Measurements from ENCODE around the gene TEX51.

TEX51 gene

GRCh38 chr2:126858991-126859390 lies 39.7 kb upstream of the TEX51 start:
- H3K27ac ChIP-seq (ENCODE audit: low read length): no peak overlapping the region
- H3K4me3 ChIP-seq (ENCODE audit: low read depth in 1 of 2, low read length in 2 of 2): no peak overlapping the region
- no peaks in the 10 kb centered on the region for H3K36me3 ChIP-seq (ENCODE audit: control insufficient read depth in 1 of 2, insufficient read depth in 2 of 2, low read length in 2 of 2)
- H3K27me3 ChIP-seq (ENCODE audit: low read depth, low read length): no peaks in the 10 kb centered on the region
- peaks cover 0 to 4% of the 10 kb centered on the region in 2 donors for H3K4me1 ChIP-seq (ENCODE audit: control insufficient read depth in 1 of 2, insufficient read depth in 2 of 2, low read length in 2 of 2)
- no peaks in the 10 kb centered on the region for H3K9me3 ChIP-seq (ENCODE audit: control insufficient read depth in 1 of 2, low read length in 2 of 2)

- Histone ChIP-seq H3K36me3 (ENCODE audit: control insufficient read depth in 1 of 2, insufficient read depth in 2 of 2, low read length in 2 of 2) (no peaks in the 10 kb centered on the region), H3K27ac (ENCODE audit: low read length) (no peak overlapping the region), H3K4me3 (ENCODE audit: low read depth in 1 of 2, low read length in 2 of 2) (no peak overlapping the region), H3K9me3 (ENCODE audit: control insufficient read depth in 1 of 2, low read length in 2 of 2) (no peaks in the 10 kb centered on the region), H3K4me1 (ENCODE audit: control insufficient read depth in 1 of 2, insufficient read depth in 2 of 2, low read length in 2 of 2) (peaks cover 0 to 4% of the 10 kb centered on the region in 2 donors), H3K27me3 (ENCODE audit: low read depth, low read length) (no peaks in the 10 kb centered on the region)
Measured at GRCh38 chr2:126859631-126860030, 39.1 kb upstream of the TEX51 start.

DNA sequence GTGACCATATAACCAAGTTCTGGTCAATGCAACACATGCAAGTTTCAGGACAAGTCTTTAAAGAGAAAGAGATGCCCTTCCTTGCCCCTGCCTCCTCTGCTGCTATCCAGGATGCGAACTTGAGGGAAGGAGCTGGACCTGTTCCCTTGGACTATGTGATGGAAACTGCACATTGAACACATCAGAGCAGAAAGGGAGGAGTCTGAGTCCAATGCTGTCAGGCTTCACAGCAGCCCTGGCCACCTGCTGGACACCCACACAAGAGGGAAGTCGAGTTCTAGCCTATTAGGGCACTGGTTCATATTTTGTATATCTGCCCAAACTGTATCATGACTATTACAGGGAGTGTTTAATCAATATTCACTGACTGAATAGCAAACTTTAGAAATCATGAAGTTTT lies 38.3 kb upstream of the TEX51 start:
- no peak overlapping the region for H3K27ac ChIP-seq (ENCODE audit: low read length)
- H3K4me3 ChIP-seq (ENCODE audit: low read depth in 1 of 2, low read length in 2 of 2): no peak overlapping the region
- H3K9me3 ChIP-seq (ENCODE audit: control insufficient read depth in 1 of 2, low read length in 2 of 2): no peaks in the 10 kb centered on the region
- peaks cover 0 to 4% of the 10 kb centered on the region in 2 donors for H3K4me1 ChIP-seq (ENCODE audit: control insufficient read depth in 1 of 2, insufficient read depth in 2 of 2, low read length in 2 of 2)
- no peaks in the 10 kb centered on the region for H3K27me3 ChIP-seq (ENCODE audit: low read depth, low read length)
- no peaks in the 10 kb centered on the region for H3K36me3 ChIP-seq (ENCODE audit: control insufficient read depth in 1 of 2, insufficient read depth in 2 of 2, low read length in 2 of 2)

DNA sequence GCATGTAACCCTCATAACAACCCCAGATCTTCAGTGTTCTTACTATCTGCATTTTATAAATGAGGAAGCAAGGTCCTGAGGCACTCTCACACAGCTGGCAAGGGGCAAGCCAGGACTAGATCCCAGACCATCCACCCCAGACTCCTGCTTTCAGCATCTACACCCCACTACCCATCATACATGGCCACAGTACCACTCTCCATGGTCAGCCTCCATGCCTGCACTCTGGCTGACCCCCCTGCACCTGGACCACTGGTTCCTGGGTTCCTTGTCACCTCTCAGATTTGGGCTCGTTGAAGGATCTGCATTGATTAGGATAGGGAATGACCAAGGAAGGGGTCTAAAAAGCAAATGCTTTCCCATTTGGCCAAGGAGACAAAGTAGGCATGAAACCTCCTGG lies 36.0 kb upstream of the TEX51 start:
- Histone ChIP-seq H3K4me1 (ENCODE audit: control insufficient read depth in 1 of 2, insufficient read depth in 2 of 2, low read length in 2 of 2) (peaks cover 0 to 4% of the 10 kb centered on the region in 2 donors), H3K27ac (ENCODE audit: low read length) (no peak overlapping the region), H3K4me3 (ENCODE audit: low read depth in 1 of 2, low read length in 2 of 2) (no peak overlapping the region), H3K9me3 (ENCODE audit: control insufficient read depth in 1 of 2, low read length in 2 of 2) (peaks cover 0 to 2% of the 10 kb centered on the region in 2 donors), H3K27me3 (ENCODE audit: low read depth, low read length) (no peaks in the 10 kb centered on the region), H3K36me3 (ENCODE audit: control insufficient read depth in 1 of 2, insufficient read depth in 2 of 2, low read length in 2 of 2) (no peaks in the 10 kb centered on the region)

GRCh38 chr2:126863336-126864015 lies 35.2 kb upstream of the TEX51 start:
- no peak overlapping the region for H3K27ac ChIP-seq (ENCODE audit: low read length)
- peaks cover 0 to 2% of the 10 kb centered on the region in 2 donors for H3K9me3 ChIP-seq (ENCODE audit: control insufficient read depth in 1 of 2, low read length in 2 of 2)
- no peaks in the 10 kb centered on the region for H3K27me3 ChIP-seq (ENCODE audit: low read depth, low read length)

DNA sequence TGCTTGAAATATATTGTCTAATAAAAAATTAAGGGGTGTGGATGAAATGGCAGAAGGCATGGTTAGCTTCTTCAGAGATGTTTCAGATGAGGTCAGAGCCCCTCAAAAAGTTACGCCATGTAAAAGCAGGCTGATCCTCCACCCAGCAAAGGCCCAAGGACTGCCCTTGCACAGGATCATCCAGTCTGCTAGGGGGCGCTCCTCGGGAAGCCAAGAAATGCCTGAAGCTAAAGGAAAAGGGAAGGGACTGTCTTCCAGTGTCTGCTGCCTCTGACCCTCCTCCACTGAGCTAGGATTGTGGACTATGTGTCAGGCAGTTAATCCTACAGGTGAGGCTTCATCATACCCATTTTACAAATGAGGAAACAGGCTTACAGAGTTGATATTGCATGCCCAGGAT lies 33.8 kb upstream of the TEX51 start:
- Histone ChIP-seq H3K4me1 (ENCODE audit: control insufficient read depth in 1 of 2, insufficient read depth in 2 of 2, low read length in 2 of 2) (no peaks in the 10 kb centered on the region), H3K27me3 (ENCODE audit: low read depth, low read length) (no peaks in the 10 kb centered on the region), H3K36me3 (ENCODE audit: control insufficient read depth in 1 of 2, insufficient read depth in 2 of 2, low read length in 2 of 2) (no peaks in the 10 kb centered on the region), H3K27ac (ENCODE audit: low read length) (no peak overlapping the region), H3K4me3 (ENCODE audit: low read depth in 1 of 2, low read length in 2 of 2) (no peak overlapping the region), H3K9me3 (ENCODE audit: control insufficient read depth in 1 of 2, low read length in 2 of 2) (peaks cover 0 to 2% of the 10 kb centered on the region in 2 donors)

More at GRCh38 chr2:126863336-126864015, 35.2 kb upstream of the TEX51 start:
- H3K36me3 ChIP-seq (ENCODE audit: control insufficient read depth in 1 of 2, insufficient read depth in 2 of 2, low read length in 2 of 2): no peaks in the 10 kb centered on the region
- H3K4me3 ChIP-seq (ENCODE audit: low read depth in 1 of 2, low read length in 2 of 2): no peak overlapping the region
- H3K4me1 ChIP-seq (ENCODE audit: control insufficient read depth in 1 of 2, insufficient read depth in 2 of 2, low read length in 2 of 2): peaks cover 0 to under 1% of the 10 kb centered on the region in 2 donors

GRCh38 chr2:126866451-126866850 lies 32.2 kb upstream of the TEX51 start:
- H3K4me1 ChIP-seq (ENCODE audit: control insufficient read depth in 1 of 2, insufficient read depth in 2 of 2, low read length in 2 of 2): no peaks in the 10 kb centered on the region
- H3K9me3 ChIP-seq (ENCODE audit: control insufficient read depth in 1 of 2, low read length in 2 of 2): peaks cover 0 to 2% of the 10 kb centered on the region in 2 donors
- H3K4me3 ChIP-seq (ENCODE audit: low read depth in 1 of 2, low read length in 2 of 2): no peak overlapping the region
- no peaks in the 10 kb centered on the region for H3K36me3 ChIP-seq (ENCODE audit: control insufficient read depth in 1 of 2, insufficient read depth in 2 of 2, low read length in 2 of 2)
- H3K27ac ChIP-seq (ENCODE audit: low read length): no peak overlapping the region
- no peaks in the 10 kb centered on the region for H3K27me3 ChIP-seq (ENCODE audit: low read depth, low read length)

GRCh38 chr2:126874961-126875360 lies 23.7 kb upstream of the TEX51 start:
- Histone ChIP-seq H3K36me3 (ENCODE audit: control insufficient read depth in 1 of 2, insufficient read depth in 2 of 2, low read length in 2 of 2) (no peaks in the 10 kb centered on the region), H3K9me3 (ENCODE audit: control insufficient read depth in 1 of 2, low read length in 2 of 2) (peaks cover 0 to 18% of the 10 kb centered on the region in 2 donors), H3K27me3 (ENCODE audit: low read depth, low read length) (no peaks in the 10 kb centered on the region), H3K4me3 (ENCODE audit: low read depth in 1 of 2, low read length in 2 of 2) (no peak overlapping the region), H3K4me1 (ENCODE audit: control insufficient read depth in 1 of 2, insufficient read depth in 2 of 2, low read length in 2 of 2) (no peaks in the 10 kb centered on the region), H3K27ac (ENCODE audit: low read length) (no peak overlapping the region)

- Histone ChIP-seq H3K4me3 (ENCODE audit: low read depth in 1 of 2, low read length in 2 of 2) (no peak overlapping the region), H3K9me3 (ENCODE audit: control insufficient read depth in 1 of 2, low read length in 2 of 2) (peaks cover 0 to 18% of the 10 kb centered on the region in 2 donors), H3K27me3 (ENCODE audit: low read depth, low read length) (no peaks in the 10 kb centered on the region), H3K4me1 (ENCODE audit: control insufficient read depth in 1 of 2, insufficient read depth in 2 of 2, low read length in 2 of 2) (no peaks in the 10 kb centered on the region), H3K27ac (ENCODE audit: low read length) (no peak overlapping the region), H3K36me3 (ENCODE audit: control insufficient read depth in 1 of 2, insufficient read depth in 2 of 2, low read length in 2 of 2) (no peaks in the 10 kb centered on the region)
Measured at GRCh38 chr2:126876631-126877030, 22.1 kb upstream of the TEX51 start.

GRCh38 chr2:126877041-126877440 lies 21.6 kb upstream of the TEX51 start:
- Histone ChIP-seq H3K36me3 (ENCODE audit: control insufficient read depth in 1 of 2, insufficient read depth in 2 of 2, low read length in 2 of 2) (no peaks in the 10 kb centered on the region), H3K4me1 (ENCODE audit: control insufficient read depth in 1 of 2, insufficient read depth in 2 of 2, low read length in 2 of 2) (no peaks in the 10 kb centered on the region), H3K27me3 (ENCODE audit: low read depth, low read length) (no peaks in the 10 kb centered on the region), H3K27ac (ENCODE audit: low read length) (no peak overlapping the region), H3K9me3 (ENCODE audit: control insufficient read depth in 1 of 2, low read length in 2 of 2) (peaks cover 0 to 18% of the 10 kb centered on the region in 2 donors), H3K4me3 (ENCODE audit: low read depth in 1 of 2, low read length in 2 of 2) (no peak overlapping the region)

DNA sequence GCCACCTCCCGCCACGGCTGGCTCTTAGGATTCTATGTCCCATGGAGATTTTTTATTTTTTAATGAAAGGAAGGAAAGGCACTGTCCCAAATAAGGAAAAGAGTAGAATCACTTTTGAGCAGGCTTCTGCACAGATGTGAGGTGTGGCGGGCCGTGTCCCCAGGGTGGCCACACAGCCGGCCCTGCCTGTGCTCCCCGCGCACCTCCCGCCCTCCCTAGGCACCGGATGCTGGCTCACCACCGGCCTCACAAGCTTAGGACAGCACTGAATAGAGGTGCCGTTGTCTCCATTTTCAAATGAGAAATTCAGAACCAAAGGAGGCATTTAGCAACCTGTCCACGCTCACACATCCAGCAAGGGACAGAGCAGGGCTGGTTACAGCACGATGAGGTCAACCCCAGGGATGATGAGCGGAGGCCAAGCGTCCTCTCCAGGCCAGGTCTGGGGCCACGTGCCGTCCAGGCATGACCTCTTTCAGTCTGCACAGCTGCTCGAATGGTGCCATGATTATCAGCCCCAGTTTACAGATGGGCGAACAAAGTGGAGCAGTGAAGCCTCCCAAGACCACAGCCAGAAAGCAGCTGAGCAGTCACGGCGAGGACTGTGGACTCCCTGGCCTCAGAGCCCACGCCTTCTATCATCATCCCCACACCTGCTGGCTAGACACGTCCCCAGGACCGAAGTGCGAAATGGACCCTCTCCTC lies 20.7 kb upstream of the TEX51 start:
- Histone ChIP-seq H3K27me3 (ENCODE audit: low read depth, low read length) (no peaks in the 10 kb centered on the region), H3K27ac (ENCODE audit: low read length) (no peak overlapping the region), H3K4me3 (ENCODE audit: low read depth in 1 of 2, low read length in 2 of 2) (no peak overlapping the region), H3K36me3 (ENCODE audit: control insufficient read depth in 1 of 2, insufficient read depth in 2 of 2, low read length in 2 of 2) (no peaks in the 10 kb centered on the region), H3K9me3 (ENCODE audit: control insufficient read depth in 1 of 2, low read length in 2 of 2) (peaks cover 0 to 18% of the 10 kb centered on the region in 2 donors), H3K4me1 (ENCODE audit: control insufficient read depth in 1 of 2, insufficient read depth in 2 of 2, low read length in 2 of 2) (no peaks in the 10 kb centered on the region)
